Esophagus muscularis mucosa (tissue), 4 donors: ENCODE results near the gene XXYLT1. TPM values are rescaled to one million over a fixed set of nuclear protein-coding genes. Genes with fewer than 3 reads are reported as not detected.

Experiments used
- DNase-seq: peaks from one replicate; pipeline ENCODE4 v3.0.0-alpha.2; 2017; ENCODE audit errors: extremely low spot score
- H3K27ac ChIP-seq, 4 donors: fragments of 200-600 bp; sonication (generic); replicated peaks in 1 of 4; 1 replicate in 3 of 4; 2 replicates in 1 of 4; pipeline ENCODE4 v1.5.1; 2016 to 2019; ENCODE audit warnings: mild to moderate bottlenecking in 1 of 4
- H3K27me3 ChIP-seq, 4 donors: fragments of 200-600 bp; sonication (generic); one replicate each; pipeline versions ENCODE4 v1.5.1 to v1.6.0; 2016 to 2019
- H3K36me3 ChIP-seq, 4 donors: fragments of 200-600 bp; sonication (generic); one replicate each; pipeline ENCODE4 v1.5.1; 2016 to 2019
- H3K4me1 ChIP-seq, 4 donors: fragments of 200-600 bp; sonication (generic); one replicate each; pipeline ENCODE4 v1.5.1; 2016 to 2019
- H3K4me3 ChIP-seq, 4 donors: fragments of 200-600 bp; sonication (generic); 1 replicate in 2 of 4; 2 replicates in 2 of 4; pipeline ENCODE4 v1.5.1; 2016 to 2019; ENCODE audit warnings: mild to moderate bottlenecking in 4 of 4, moderate library complexity in 1 of 4
- H3K9me3 ChIP-seq, 4 donors: fragments of 200-600 bp; sonication (generic); 1 replicate in 3 of 4; 2 replicates in 1 of 4; pipeline ENCODE4 v1.5.1; 2016 to 2019
- EP300 ChIP-seq: sonication (generic); formaldehyde crosslinking; IDR thresholded peaks from one replicate; pipeline ENCODE4 v1.6.1; 2017; ENCODE audit warnings: antibody characterized with exemption
- POLR2A ChIP-seq: fragments of 450-650 bp; IDR thresholded peaks from one replicate; pipeline ENCODE4 v1.6.1; 2017; ENCODE audit warnings: antibody characterized with exemption, moderate library complexity, mild to moderate bottlenecking, low read depth
- POLR2AphosphoS5 ChIP-seq, 2 donors: sonication (generic); formaldehyde crosslinking; IDR thresholded peaks; one replicate each; pipeline ENCODE4 v1.6.1; 2017; ENCODE audit warnings: antibody characterized with exemption in 2 of 2
- WGBS: methylation state at CpG from one replicate; pipeline ENCODE4 v1.1.5; 2018; 5-methylcytosine and 5-hydroxymethylcytosine counted together
- intact Hi-C: fragments of 100-400 bp; cut with DNase I; formaldehyde crosslinking; loops from one replicate; pipeline ENCODE4 v1.15.1; 2023
- total RNA-seq, 4 donors: library from RNA; depleted of rRNA; stranded (reverse); fragments of >200 nt; gene quantifications; one replicate each; pipeline versions ENCODE4 v1.1.0 to v1.2.1, GENCODE V29; 2016
- TF ChIP-seq, protein P1 (sequence below), 3 experiments: fragments of 200-600 bp in 2 of 3; fragments of 450-650 bp in 1 of 3; sonication (generic) in 2 of 3; IDR thresholded peaks; one replicate each; pipeline ENCODE4 v1.5.1; 2017 to 2019; ENCODE audit warnings: antibody characterized with exemption in 3 of 3, mild to moderate bottlenecking in 2 of 3, moderate library complexity in 1 of 3

The XXYLT1 gene
- total RNA-seq, 4 donors from 2014 or later: 8.8 to 18.5 (median 13.9) TPM

GRCh38 chr3:195179776-195180489 lies 91.0 kb downstream of the XXYLT1 start:
- peaks cover 0 to 7% (median 2%) of the 10 kb centered on the region in 4 donors for H3K36me3 ChIP-seq
- intact Hi-C loops: no loop called here
- TF ChIP-seq POLR2A (no peak), EP300 (no peak), POLR2AphosphoS5 (IDR thresholded peaks at IDR 0.05) (no peak)
- TF ChIP-seq, protein P1, sequence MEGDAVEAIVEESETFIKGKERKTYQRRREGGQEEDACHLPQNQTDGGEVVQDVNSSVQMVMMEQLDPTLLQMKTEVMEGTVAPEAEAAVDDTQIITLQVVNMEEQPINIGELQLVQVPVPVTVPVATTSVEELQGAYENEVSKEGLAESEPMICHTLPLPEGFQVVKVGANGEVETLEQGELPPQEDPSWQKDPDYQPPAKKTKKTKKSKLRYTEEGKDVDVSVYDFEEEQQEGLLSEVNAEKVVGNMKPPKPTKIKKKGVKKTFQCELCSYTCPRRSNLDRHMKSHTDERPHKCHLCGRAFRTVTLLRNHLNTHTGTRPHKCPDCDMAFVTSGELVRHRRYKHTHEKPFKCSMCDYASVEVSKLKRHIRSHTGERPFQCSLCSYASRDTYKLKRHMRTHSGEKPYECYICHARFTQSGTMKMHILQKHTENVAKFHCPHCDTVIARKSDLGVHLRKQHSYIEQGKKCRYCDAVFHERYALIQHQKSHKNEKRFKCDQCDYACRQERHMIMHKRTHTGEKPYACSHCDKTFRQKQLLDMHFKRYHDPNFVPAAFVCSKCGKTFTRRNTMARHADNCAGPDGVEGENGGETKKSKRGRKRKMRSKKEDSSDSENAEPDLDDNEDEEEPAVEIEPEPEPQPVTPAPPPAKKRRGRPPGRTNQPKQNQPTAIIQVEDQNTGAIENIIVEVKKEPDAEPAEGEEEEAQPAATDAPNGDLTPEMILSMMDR (IDR thresholded peaks at IDR 0.05): no peak
- peaks cover 41 to 67% (median 63%) of the 10 kb centered on the region in 4 donors for H3K4me1 ChIP-seq
- H3K27me3 ChIP-seq: no peaks in the 10 kb centered on the region
- H3K27ac ChIP-seq: peak overlapping the region; percentile 0 to 54 (median 15)
- no peaks in the 10 kb centered on the region for H3K9me3 ChIP-seq
- WGBS: 66% methylated on average over 18 of the region's 24 CpGs
- DNase-seq: no peak
- H3K4me3 ChIP-seq: no peak overlapping the region

- 62% methylated on average over 15 of the region's 17 CpGs for WGBS
- DNase-seq: no peak
- intact Hi-C loops: no loop called here
- H3K27ac ChIP-seq: no peak overlapping the region
- TF ChIP-seq EP300 (no peak), POLR2A (no peak), POLR2AphosphoS5 (IDR thresholded peaks at IDR 0.05) (no peak)
- TF ChIP-seq, protein P1 (IDR thresholded peaks at IDR 0.05): no peak
- no peaks in the 10 kb centered on the region for H3K9me3 ChIP-seq
- H3K4me3 ChIP-seq: no peak overlapping the region
- H3K27me3 ChIP-seq: no peaks in the 10 kb centered on the region
- peaks cover 0 to 8% (median 2%) of the 10 kb centered on the region in 4 donors for H3K36me3 ChIP-seq
- H3K4me1 ChIP-seq: peaks cover 41 to 51% (median 47%) of the 10 kb centered on the region in 4 donors
These were observed 92.6 kb downstream of the XXYLT1 start for GRCh38 chr3:195178124-195178910.

GRCh38 chr3:195177422-195178123 lies 93.4 kb downstream of the XXYLT1 start:
- WGBS: 98% methylated on average over 6 of the region's 6 CpGs
- TF ChIP-seq, protein P1 (IDR thresholded peaks at IDR 0.05): no peak
- no peak for TF ChIP-seq POLR2A
- TF ChIP-seq EP300: no peak
- no peak for TF ChIP-seq POLR2AphosphoS5 (IDR thresholded peaks at IDR 0.05)
- H3K4me1 ChIP-seq: peaks cover 42 to 48% (median 44%) of the 10 kb centered on the region in 4 donors
- no peak overlapping the region for H3K27ac ChIP-seq
- H3K27me3 ChIP-seq: no peaks in the 10 kb centered on the region
- no peaks in the 10 kb centered on the region for H3K9me3 ChIP-seq
- intact Hi-C loops: no loop called here
- H3K4me3 ChIP-seq: no peak overlapping the region
- no peak for DNase-seq
- H3K36me3 ChIP-seq: peaks cover 0 to 8% (median 2%) of the 10 kb centered on the region in 4 donors

GRCh38 chr3:195176776-195177175 lies 94.2 kb downstream of the XXYLT1 start:
- no peak overlapping the region for H3K4me3 ChIP-seq
- DNase-seq: no peak
- intact Hi-C loops: no loop called here
- H3K27ac ChIP-seq: no peak overlapping the region
- WGBS: 97% methylated on average over 12 of the region's 12 CpGs
- TF ChIP-seq POLR2A (no peak), POLR2AphosphoS5 (IDR thresholded peaks at IDR 0.05) (no peak), EP300 (no peak)
- TF ChIP-seq, protein P1 (IDR thresholded peaks at IDR 0.05): no peak
- H3K9me3 ChIP-seq: no peaks in the 10 kb centered on the region
- no peaks in the 10 kb centered on the region for H3K27me3 ChIP-seq
- peaks cover 0 to 8% (median 2%) of the 10 kb centered on the region in 4 donors for H3K36me3 ChIP-seq
- peaks cover 43 to 48% (median 44%) of the 10 kb centered on the region in 4 donors for H3K4me1 ChIP-seq
